OCI-LY3 (cell line): ENCODE measurements around the gene ZFYVE9.

Experiments
- H2AFZ ChIP-seq: fragments of 200-600, 300-600 bp; shearing (Covaris generic); 2 replicates; pipeline ENCODE4 v1.6.0; 2014; ENCODE audit warnings: antibody characterized with exemption, low read depth, low read length
- H3K27ac ChIP-seq: fragments of 200-600, 300-600 bp; sonication (generic); 2 replicates; pipeline ENCODE4 v1.5.1; 2014; ENCODE audit warnings: mild to moderate bottlenecking, low read length, moderate library complexity, mixed read lengths
- H3K27me3 ChIP-seq: fragments of 200-600, 300-600 bp; sonication (generic); 2 replicates; pipeline ENCODE4 v1.6.1; 2014; ENCODE audit warnings: low read depth, low read length, mixed read lengths
- H3K36me3 ChIP-seq: fragments of 200-600, 300-600 bp; sonication (generic); replicated peaks from 2 replicates; pipeline ENCODE3; 2014; ENCODE audit warnings: low read depth, low read length, mixed read lengths
- H3K4me1 ChIP-seq: fragments of 300-600, 200-600 bp; sonication (generic); 2 replicates; pipeline ENCODE4 v1.6.1; 2014; ENCODE audit warnings: low read length, mixed read lengths
- H3K4me2 ChIP-seq: fragments of 200-600, 300-600 bp; sonication (generic); 2 replicates; pipeline ENCODE4 v1.6.1; 2014; ENCODE audit warnings: low read length, mixed read lengths
- H3K4me3 ChIP-seq: fragments of 300-600, 200-600 bp; sonication (generic); 2 replicates; pipeline ENCODE4 v1.5.1; 2014; ENCODE audit warnings: antibody characterized with exemption, mild to moderate bottlenecking, low read length, moderate library complexity
- H3K79me2 ChIP-seq: fragments of 300-600, 200-600 bp; shearing (Covaris generic); 2 replicates; pipeline ENCODE4 v1.6.1; 2014; ENCODE audit warnings: mild to moderate bottlenecking, low read length, mixed read lengths
- H3K9ac ChIP-seq: fragments of 300-600, 200-600 bp; shearing (Covaris generic); 2 replicates; pipeline ENCODE4 v1.6.0; 2014; ENCODE audit warnings: mild to moderate bottlenecking, low read length, moderate library complexity
- H3K9me3 ChIP-seq: fragments of 200-600, 300-600 bp; shearing (Covaris generic); 2 replicates; pipeline ENCODE4 v1.6.1; 2014; ENCODE audit warnings: low read length, mixed read lengths; ENCODE audit not compliant: insufficient read depth
- H4K20me1 ChIP-seq: fragments of 200-600, 300-600 bp; sonication (generic); 2 replicates; pipeline ENCODE4 v1.6.1; 2016; ENCODE audit warnings: low read length, mixed read lengths; ENCODE audit not compliant: insufficient read depth
- EZH2phosphoT487 ChIP-seq: fragments of 200-600 bp; shearing (Covaris generic); IDR thresholded peaks from 2 replicates; pipeline ENCODE4 v1.6.1; 2018; ENCODE audit warnings: antibody characterized with exemption, mixed run types, low read depth
- TF ChIP-seq, protein P1 (sequence below): fragments of 200-600, 300-600 bp; sonication (generic); IDR thresholded peaks from 2 replicates; pipeline ENCODE4 v1.5.1; 2014; ENCODE audit warnings: antibody characterized with exemption, low read length, low read depth

The ZFYVE9 gene

GRCh38 chr1:52153898-52154297 is 12.0 kb downstream of the ZFYVE9 start:
- H4K20me1 ChIP-seq = no peaks in the 10 kb centered on the region; the same call in 1 of the 2 replicates
- no peaks in the 10 kb centered on the region for H3K9me3 ChIP-seq
- no peaks in the 10 kb centered on the region for H3K27me3 ChIP-seq
- no peak overlapping the region for H3K4me2 ChIP-seq
- H3K36me3 ChIP-seq = no peaks in the 10 kb centered on the region
- TF ChIP-seq, protein P1, sequence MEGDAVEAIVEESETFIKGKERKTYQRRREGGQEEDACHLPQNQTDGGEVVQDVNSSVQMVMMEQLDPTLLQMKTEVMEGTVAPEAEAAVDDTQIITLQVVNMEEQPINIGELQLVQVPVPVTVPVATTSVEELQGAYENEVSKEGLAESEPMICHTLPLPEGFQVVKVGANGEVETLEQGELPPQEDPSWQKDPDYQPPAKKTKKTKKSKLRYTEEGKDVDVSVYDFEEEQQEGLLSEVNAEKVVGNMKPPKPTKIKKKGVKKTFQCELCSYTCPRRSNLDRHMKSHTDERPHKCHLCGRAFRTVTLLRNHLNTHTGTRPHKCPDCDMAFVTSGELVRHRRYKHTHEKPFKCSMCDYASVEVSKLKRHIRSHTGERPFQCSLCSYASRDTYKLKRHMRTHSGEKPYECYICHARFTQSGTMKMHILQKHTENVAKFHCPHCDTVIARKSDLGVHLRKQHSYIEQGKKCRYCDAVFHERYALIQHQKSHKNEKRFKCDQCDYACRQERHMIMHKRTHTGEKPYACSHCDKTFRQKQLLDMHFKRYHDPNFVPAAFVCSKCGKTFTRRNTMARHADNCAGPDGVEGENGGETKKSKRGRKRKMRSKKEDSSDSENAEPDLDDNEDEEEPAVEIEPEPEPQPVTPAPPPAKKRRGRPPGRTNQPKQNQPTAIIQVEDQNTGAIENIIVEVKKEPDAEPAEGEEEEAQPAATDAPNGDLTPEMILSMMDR = no peak
- TF ChIP-seq EZH2phosphoT487 = no peak
- peaks cover 3% of the 10 kb centered on the region; the same call in 1 of the 2 replicates for H3K79me2 ChIP-seq
- no peak overlapping the region for H3K4me3 ChIP-seq
- H2AFZ ChIP-seq = no peak overlapping the region
- H3K27ac ChIP-seq = no peak overlapping the region
- H3K9ac ChIP-seq = no peak overlapping the region
- H3K4me1 ChIP-seq = peaks cover 5% of the 10 kb centered on the region

GRCh38 chr1:52156460-52156859 is 14.6 kb downstream of the ZFYVE9 start:
- Histone ChIP-seq H3K4me3 (no peak overlapping the region), H3K4me1 (no peaks in the 10 kb centered on the region), H3K27ac (no peak overlapping the region), H3K9me3 (no peaks in the 10 kb centered on the region), H3K79me2 (no peaks in the 10 kb centered on the region), H3K9ac (no peak overlapping the region), H4K20me1 (no peaks in the 10 kb centered on the region; the same call in 1 of the 2 replicates), H3K27me3 (no peaks in the 10 kb centered on the region), H3K4me2 (no peak overlapping the region), H2AFZ (no peak overlapping the region), H3K36me3 (no peaks in the 10 kb centered on the region)
- TF ChIP-seq EZH2phosphoT487 = no peak
- TF ChIP-seq, protein P1 = no peak

GRCh38 chr1:52157582-52157981 is 15.7 kb downstream of the ZFYVE9 start:
- H3K9ac ChIP-seq = no peak overlapping the region
- no peaks in the 10 kb centered on the region for H3K4me1 ChIP-seq
- H3K27ac ChIP-seq = no peak overlapping the region
- H3K4me2 ChIP-seq = no peak overlapping the region
- H3K36me3 ChIP-seq = no peaks in the 10 kb centered on the region
- H3K27me3 ChIP-seq = no peaks in the 10 kb centered on the region
- no peaks in the 10 kb centered on the region for H3K9me3 ChIP-seq
- H3K79me2 ChIP-seq = no peaks in the 10 kb centered on the region
- TF ChIP-seq, protein P1 = no peak
- no peaks in the 10 kb centered on the region; the same call in 1 of the 2 replicates for H4K20me1 ChIP-seq
- H3K4me3 ChIP-seq = no peak overlapping the region
- no peak overlapping the region for H2AFZ ChIP-seq

- no peaks in the 10 kb centered on the region for H3K79me2 ChIP-seq
- H3K9me3 ChIP-seq = no peaks in the 10 kb centered on the region
- no peaks in the 10 kb centered on the region; the same call in 1 of the 2 replicates for H4K20me1 ChIP-seq
- no peak for TF ChIP-seq EZH2phosphoT487
- TF ChIP-seq, protein P1 = no peak
- H2AFZ ChIP-seq = no peak overlapping the region
- H3K4me2 ChIP-seq = no peak overlapping the region
- no peaks in the 10 kb centered on the region for H3K36me3 ChIP-seq
- H3K27me3 ChIP-seq = no peaks in the 10 kb centered on the region
- H3K4me1 ChIP-seq = no peaks in the 10 kb centered on the region
- H3K27ac ChIP-seq = no peak overlapping the region
- H3K9ac ChIP-seq = no peak overlapping the region
- H3K4me3 ChIP-seq = no peak overlapping the region
Observed at GRCh38 chr1:52158218-52158617, 16.3 kb downstream of the ZFYVE9 start.
